K562 (cell line): ENCODE results near the gene GNG14. TPM values are rescaled to one million over a fixed set of nuclear protein-coding genes. Genes with fewer than 3 reads are reported as not detected.

ENCODE experiments used
- CHD1 ChIP-seq: fragments of 200-600 bp; sonication (generic); IDR thresholded peaks from one replicate; pipeline ENCODE4 v1.6.1; 2012; ENCODE audit warnings: mild to moderate bottlenecking, moderate library complexity, low read length, inconsistent platforms
- CREM ChIP-seq: IDR thresholded peaks from 2 replicates; pipeline ENCODE4 v1.6.1; 2014; ENCODE audit warnings: antibody characterized with exemption, low read depth
- ELF4 ChIP-seq: fragments of 450-650 bp; formaldehyde crosslinking; IDR thresholded peaks from 2 replicates; pipeline ENCODE4 v1.4.0; 2022; ENCODE audit warnings: missing genetic modification characterization
- GATA2 ChIP-seq: sonication (generic); formaldehyde crosslinking; IDR thresholded peaks from 2 replicates; pipeline ENCODE4 v1.4.0; 2020; ENCODE audit warnings: mild to moderate bottlenecking, missing genetic modification reagents
- KLF6 ChIP-seq: fragments of 250-450 bp; sonication (Bioruptor Pico); IDR thresholded peaks from 2 replicates; pipeline ENCODE4 v1.4.0; 2020; ENCODE audit warnings: mild to moderate bottlenecking, moderate library complexity, borderline replicate concordance
- L3MBTL2 ChIP-seq: fragments of 450-650 bp; IDR thresholded peaks from 2 replicates; pipeline ENCODE4 v1.6.1; 2016; ENCODE audit warnings: mild to moderate bottlenecking, moderate library complexity
- MCM5 ChIP-seq: fragments of 450-650 bp; IDR thresholded peaks from 2 replicates; pipeline ENCODE4 v1.6.1; 2016; ENCODE audit warnings: low read depth
- POLR3A ChIP-seq: IDR thresholded peaks from 2 replicates; pipeline ENCODE4 v1.6.1; 2011; ENCODE audit warnings: borderline replicate concordance, mild to moderate bottlenecking, moderate library complexity; ENCODE audit not compliant: insufficient read length, insufficient read depth; ENCODE audit errors: extremely low read depth
- RCOR1 ChIP-seq, 2 experiments: IDR thresholded peaks; 2 replicates each; pipeline ENCODE4 v1.6.1; 2012; ENCODE audit warnings: low read depth in 2 of 2, low read length in 2 of 2, borderline replicate concordance in 1 of 2, improper control_type of control experiment in 1 of 2
- RNF2 ChIP-seq: sonication (generic); IDR thresholded peaks from 2 replicates; pipeline ENCODE4 v1.6.1; 2016
- SIN3B ChIP-seq: fragments of 450-650 bp; IDR thresholded peaks from 2 replicates; pipeline ENCODE4 v1.6.1; 2017; ENCODE audit warnings: low read depth, mild to moderate bottlenecking, moderate library complexity
- SMARCB1 ChIP-seq: IDR thresholded peaks from 2 replicates; pipeline ENCODE4 v1.6.1; 2011; ENCODE audit warnings: improper control_type of control experiment, low read depth; ENCODE audit not compliant: insufficient read length
- SMC3 ChIP-seq: conservative IDR thresholded peaks from 2 replicates; pipeline ENCODE4 v1.6.1; 2011; ENCODE audit warnings: low read depth, low read length, improper control_type of control experiment; ENCODE audit not compliant: insufficient read depth
- SRSF3 ChIP-seq: fragments of 200-400 bp; formaldehyde crosslinking; IDR thresholded peaks from 2 replicates; pipeline ENCODE4 v1.6.1; 2016; ENCODE audit warnings: mild to moderate bottlenecking, low read length, moderate library complexity; ENCODE audit not compliant: insufficient read depth
- ZNF174 ChIP-seq: fragments of 250-450 bp; sonication (Bioruptor Pico); IDR thresholded peaks from 2 replicates; pipeline ENCODE4 v1.4.0; 2020; ENCODE audit warnings: mild to moderate bottlenecking
- ZNF224 ChIP-seq: sonication (generic); formaldehyde crosslinking; IDR thresholded peaks from 2 replicates; pipeline ENCODE4 v1.8.0; 2022; ENCODE audit warnings: mild to moderate bottlenecking, missing genetic modification reagents
- polyA plus RNA-seq, 8 experiments: library from polyadenylated mRNA; depleted of rRNA in 4 of 8; stranded (reverse) in 5 of 8; unstranded in 3 of 8; fragments of >200 nt; fragmentation: Nextera tagmentation in 2 of 8; fragmentation: Illumina TruSeq in 1 of 8; extraction: Ambion mirVana in 2 of 8; extraction: Trizol in 1 of 8; gene quantifications; 2 replicates each; pipeline versions ENCODE4 v1.2.1 to v1.2.3, GENCODE V29; 2011 to 2014; ENCODE audit warnings: inconsistent platforms in 1 of 8, missing spikeins in 1 of 8
- total RNA-seq, 7 experiments: library from RNA; depleted of rRNA in 6 of 7; stranded (reverse); fragments of >200 nt in 6 of 7; fragmentation: Illumina TruSeq in 2 of 7; extraction: Trizol in 2 of 7; gene quantifications; 2 replicates each; pipeline versions ENCODE4 v1.2.1 to v1.2.3, GENCODE V29; 2011 to 2021; ENCODE audit warnings: low replicate concordance in 1 of 7
- TF ChIP-seq, protein P1 (sequence below): fragments of 250-450 bp; sonication (Bioruptor Pico); IDR thresholded peaks from 2 replicates; pipeline ENCODE4 v1.8.0; 2022; ENCODE audit warnings: inconsistent platforms
- TF ChIP-seq, protein P2 (sequence below): IDR thresholded peaks from 2 replicates; pipeline ENCODE4 v1.6.1; 2016; ENCODE audit warnings: missing genetic modification characterization, missing compliant biosample characterization
- TF ChIP-seq, protein P3 (sequence below): fragments of 450-650 bp; IDR thresholded peaks from 2 replicates; pipeline ENCODE4 v1.6.1; 2016; ENCODE audit warnings: borderline replicate concordance
- TF ChIP-seq, protein P4 (sequence below): IDR thresholded peaks from 2 replicates; pipeline ENCODE4 v1.6.1; 2012; ENCODE audit warnings: low read depth, low read length, improper control_type of control experiment, borderline replicate concordance

The GNG14 gene
- total and polyA plus RNA-seq, 9 of the 15 experiments (the other 6 are each of a cell fraction or from before 2014, with no cell fraction given) = not detected

DNA sequence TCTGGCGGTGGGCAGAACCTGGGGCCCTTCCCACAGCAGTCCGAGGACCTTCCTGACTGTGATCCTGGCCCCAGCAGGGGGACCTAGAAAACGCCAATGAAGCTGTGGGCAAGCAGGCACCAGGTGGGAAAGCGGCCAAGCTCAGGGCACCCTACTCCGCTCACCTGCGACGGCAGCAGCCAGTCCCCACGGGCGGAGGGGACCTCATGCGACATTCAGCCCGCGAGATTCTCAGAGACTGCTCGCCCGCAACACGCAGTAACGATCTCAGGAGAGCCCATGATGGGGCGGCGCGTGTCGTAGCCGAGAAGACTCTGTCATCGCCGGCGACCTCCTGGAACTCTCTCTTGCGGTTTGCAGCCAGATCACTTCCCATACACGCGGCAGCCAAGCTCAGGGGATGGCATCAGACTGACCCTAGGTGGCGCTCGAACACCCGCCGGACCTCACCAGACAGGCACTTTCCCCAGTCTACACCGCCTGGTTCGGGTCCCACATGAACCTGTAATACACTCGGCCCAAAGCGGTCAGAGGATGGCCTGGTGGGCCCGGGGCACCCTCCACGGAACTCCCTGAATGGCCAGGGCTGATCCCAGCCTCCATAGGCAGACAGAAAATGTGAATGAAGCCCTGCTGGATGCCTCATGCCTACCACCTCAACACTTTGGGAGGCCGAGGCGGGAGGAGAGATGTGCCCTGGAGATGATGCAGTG lies 47.7 kb upstream of the GNG14 start (continued):
- TF ChIP-seq MCM5 (no peak), ELF4 (no peak), CHD1 (no peak), SMC3 (peak; percentile 58; the same call in 1 of the 2 replicates), RNF2 (0 out of 2 replicates have a peak, but pooled peaks have one; percentile 24), ZNF174 (CRISPR knock-in tag) (no peak), SMARCB1 (no peak), SRSF3 (no peak), CREM (peak; percentile 82), KLF6 (no peak), RCOR1 (IDR thresholded peaks at IDR 0.05; ENCODE audit: borderline replicate concordance in 1 of 2, low read depth in 2 of 2, low read length in 2 of 2) (peak in 1 of 2 experiments; percentile 48; a peak in 1 of 4 replicates), GATA2 (no peak), L3MBTL2 (peak; percentile 81), SIN3B (no peak), POLR3A (no peak), ZNF224 (CRISPR knock-in tag) (no peak; the same call in 1 of the 2 replicates)
- TF ChIP-seq, protein P1, sequence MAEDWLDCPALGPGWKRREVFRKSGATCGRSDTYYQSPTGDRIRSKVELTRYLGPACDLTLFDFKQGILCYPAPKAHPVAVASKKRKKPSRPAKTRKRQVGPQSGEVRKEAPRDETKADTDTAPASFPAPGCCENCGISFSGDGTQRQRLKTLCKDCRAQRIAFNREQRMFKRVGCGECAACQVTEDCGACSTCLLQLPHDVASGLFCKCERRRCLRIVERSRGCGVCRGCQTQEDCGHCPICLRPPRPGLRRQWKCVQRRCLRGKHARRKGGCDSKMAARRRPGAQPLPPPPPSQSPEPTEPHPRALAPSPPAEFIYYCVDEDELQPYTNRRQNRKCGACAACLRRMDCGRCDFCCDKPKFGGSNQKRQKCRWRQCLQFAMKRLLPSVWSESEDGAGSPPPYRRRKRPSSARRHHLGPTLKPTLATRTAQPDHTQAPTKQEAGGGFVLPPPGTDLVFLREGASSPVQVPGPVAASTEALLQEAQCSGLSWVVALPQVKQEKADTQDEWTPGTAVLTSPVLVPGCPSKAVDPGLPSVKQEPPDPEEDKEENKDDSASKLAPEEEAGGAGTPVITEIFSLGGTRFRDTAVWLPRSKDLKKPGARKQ (CRISPR knock-in tag) = 0 out of 2 replicates have a peak, but pooled peaks have one; percentile 15
- TF ChIP-seq, protein P2, sequence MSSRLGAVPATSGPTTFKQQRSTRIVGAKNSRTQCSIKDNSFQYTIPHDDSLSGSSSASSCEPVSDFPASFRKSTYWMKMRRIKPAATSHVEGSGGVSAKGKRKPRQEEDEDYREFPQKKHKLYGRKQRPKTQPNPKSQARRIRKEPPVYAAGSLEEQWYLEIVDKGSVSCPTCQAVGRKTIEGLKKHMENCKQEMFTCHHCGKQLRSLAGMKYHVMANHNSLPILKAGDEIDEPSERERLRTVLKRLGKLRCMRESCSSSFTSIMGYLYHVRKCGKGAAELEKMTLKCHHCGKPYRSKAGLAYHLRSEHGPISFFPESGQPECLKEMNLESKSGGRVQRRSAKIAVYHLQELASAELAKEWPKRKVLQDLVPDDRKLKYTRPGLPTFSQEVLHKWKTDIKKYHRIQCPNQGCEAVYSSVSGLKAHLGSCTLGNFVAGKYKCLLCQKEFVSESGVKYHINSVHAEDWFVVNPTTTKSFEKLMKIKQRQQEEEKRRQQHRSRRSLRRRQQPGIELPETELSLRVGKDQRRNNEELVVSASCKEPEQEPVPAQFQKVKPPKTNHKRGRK = no peak
- TF ChIP-seq, protein P3, sequence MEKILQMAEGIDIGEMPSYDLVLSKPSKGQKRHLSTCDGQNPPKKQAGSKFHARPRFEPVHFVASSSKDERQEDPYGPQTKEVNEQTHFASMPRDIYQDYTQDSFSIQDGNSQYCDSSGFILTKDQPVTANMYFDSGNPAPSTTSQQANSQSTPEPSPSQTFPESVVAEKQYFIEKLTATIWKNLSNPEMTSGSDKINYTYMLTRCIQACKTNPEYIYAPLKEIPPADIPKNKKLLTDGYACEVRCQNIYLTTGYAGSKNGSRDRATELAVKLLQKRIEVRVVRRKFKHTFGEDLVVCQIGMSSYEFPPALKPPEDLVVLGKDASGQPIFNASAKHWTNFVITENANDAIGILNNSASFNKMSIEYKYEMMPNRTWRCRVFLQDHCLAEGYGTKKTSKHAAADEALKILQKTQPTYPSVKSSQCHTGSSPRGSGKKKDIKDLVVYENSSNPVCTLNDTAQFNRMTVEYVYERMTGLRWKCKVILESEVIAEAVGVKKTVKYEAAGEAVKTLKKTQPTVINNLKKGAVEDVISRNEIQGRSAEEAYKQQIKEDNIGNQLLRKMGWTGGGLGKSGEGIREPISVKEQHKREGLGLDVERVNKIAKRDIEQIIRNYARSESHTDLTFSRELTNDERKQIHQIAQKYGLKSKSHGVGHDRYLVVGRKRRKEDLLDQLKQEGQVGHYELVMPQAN = no peak
- TF ChIP-seq, protein P4, sequence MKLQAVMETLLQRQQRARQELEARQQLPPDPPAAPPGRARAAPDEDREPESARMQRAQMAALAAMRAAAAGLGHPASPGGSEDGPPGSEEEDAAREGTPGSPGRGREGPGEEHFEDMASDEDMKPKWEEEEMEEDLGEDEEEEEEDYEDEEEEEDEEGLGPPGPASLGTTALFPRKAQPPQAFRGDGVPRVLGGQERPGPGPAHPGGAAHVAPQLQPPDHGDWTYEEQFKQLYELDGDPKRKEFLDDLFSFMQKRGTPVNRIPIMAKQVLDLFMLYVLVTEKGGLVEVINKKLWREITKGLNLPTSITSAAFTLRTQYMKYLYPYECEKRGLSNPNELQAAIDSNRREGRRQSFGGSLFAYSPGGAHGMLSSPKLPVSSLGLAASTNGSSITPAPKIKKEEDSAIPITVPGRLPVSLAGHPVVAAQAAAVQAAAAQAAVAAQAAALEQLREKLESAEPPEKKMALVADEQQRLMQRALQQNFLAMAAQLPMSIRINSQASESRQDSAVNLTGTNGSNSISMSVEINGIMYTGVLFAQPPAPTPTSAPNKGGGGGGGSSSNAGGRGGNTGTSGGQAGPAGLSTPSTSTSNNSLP = no peak
